Measurements from ENCODE around the gene MYH14. TPM values are rescaled to one million over a fixed set of nuclear protein-coding genes. Genes with fewer than 3 reads are reported as not detected.
A peak's percentile ranks its signal among the peaks of the same experiment; 100 is the strongest.

MYH14 gene
- total and polyA plus RNA-seq, 3 experiments from 2014 or later = not detected

DNA sequence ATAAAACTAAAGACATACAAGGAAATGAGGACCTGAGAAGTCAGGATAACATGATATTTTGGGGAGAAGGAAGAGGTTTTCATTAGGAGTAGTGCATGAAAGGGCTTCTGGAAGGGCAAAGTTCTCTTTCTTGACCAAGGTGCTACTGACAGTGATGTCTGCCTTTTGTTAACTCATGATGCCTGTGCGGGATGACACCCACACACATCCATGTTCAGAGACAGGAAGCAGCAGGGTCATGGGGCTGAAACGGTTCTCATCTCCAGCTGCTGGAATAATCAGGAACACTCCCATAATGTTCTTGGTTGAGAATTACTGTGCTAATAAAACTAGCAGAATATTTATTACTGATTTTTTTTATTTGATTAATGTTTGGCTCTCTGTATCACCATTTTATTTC, 96.6 kb downstream of the MYH14 start:
- Histone ChIP-seq H3K4me3 (ENCODE audit: low read length) (no peak overlapping the region), H3K4me1 (ENCODE audit: insufficient read depth, low read length) (no peaks in the 10 kb centered on the region), H3K9me3 (ENCODE audit: low read length) (no peaks in the 10 kb centered on the region), H3K36me3 (ENCODE audit: insufficient read depth, low read length) (no peaks in the 10 kb centered on the region), H3K27ac (ENCODE audit: low read depth, low read length) (no peak overlapping the region), H3K27me3 (ENCODE audit: insufficient read depth, low read length, poor library complexity, severe bottlenecking) (no peaks in the 10 kb centered on the region)
- Mint-ChIP-seq H3K27ac (no peak overlapping the region), H3K36me3 (peaks cover 0 to 4% (median 0%) of the 10 kb centered on the region in 3 donors), H3K4me1 (no peaks in the 10 kb centered on the region), H3K4me3 (no peak overlapping the region), H3K9me3 (peaks cover 3 to 13% (median 4%) of the 10 kb centered on the region in 5 donors), H3K27me3 (peaks cover 8 to 47% of the 10 kb centered on the region in 2 donors)
- ChIA-PET POLR2A (no interaction called here), CTCF (no interaction called here)
- DNase-seq = no peak

DNA sequence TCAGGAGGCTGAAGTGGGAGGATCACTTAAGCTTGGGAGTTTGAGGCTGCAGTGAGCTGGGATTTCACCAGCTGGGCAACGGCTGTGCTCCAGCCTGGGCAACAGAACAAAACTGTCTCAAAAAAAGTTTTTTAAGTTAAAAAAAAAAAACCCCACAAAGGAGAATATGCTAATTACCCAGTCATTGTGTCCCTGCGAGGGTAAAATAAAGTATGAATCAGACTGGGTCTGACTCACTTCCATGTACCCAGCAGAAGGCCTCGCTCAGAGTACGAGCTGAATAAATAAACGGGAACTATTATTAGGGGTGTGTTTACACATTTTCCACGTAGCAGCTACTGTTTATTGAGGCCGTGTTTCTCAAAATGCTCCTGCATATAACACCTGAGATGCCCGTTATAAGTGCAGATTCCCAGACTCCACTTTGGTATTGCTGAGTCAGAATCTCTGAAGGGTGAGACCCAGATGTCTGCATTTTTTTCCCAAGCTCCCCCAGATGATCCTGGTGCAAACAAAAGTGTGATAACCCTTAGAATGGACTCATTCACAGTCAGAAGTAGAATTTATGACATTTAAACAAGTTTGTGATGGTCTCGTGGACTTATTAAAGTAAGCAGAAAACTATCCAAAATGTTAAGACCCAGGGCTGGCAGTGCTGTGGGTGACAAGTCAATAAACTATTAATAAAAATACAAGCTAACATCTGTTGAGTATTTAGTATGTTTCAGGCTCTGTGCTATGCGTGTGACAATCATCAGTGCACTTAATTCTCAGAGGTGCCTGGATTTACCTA, 97.6 kb downstream of the MYH14 start:
- POLR2A ChIA-PET = no interaction called here
- H3K4me3 Mint-ChIP-seq = no peak overlapping the region
- H3K4me1 ChIP-seq (ENCODE audit: insufficient read depth, low read length) = no peaks in the 10 kb centered on the region
- peaks cover 3 to 11% (median 4%) of the 10 kb centered on the region in 5 donors for H3K9me3 Mint-ChIP-seq
- H3K9me3 ChIP-seq (ENCODE audit: low read length) = no peaks in the 10 kb centered on the region
- H3K4me1 Mint-ChIP-seq = no peaks in the 10 kb centered on the region
- CTCF ChIA-PET = no interaction called here
- peaks cover 0 to 4% (median 0%) of the 10 kb centered on the region in 3 donors for H3K36me3 Mint-ChIP-seq
- no peak overlapping the region for H3K27ac ChIP-seq (ENCODE audit: low read depth, low read length)
- peaks cover 9 to 52% of the 10 kb centered on the region in 2 donors for H3K27me3 Mint-ChIP-seq
- no peak overlapping the region for H3K27ac Mint-ChIP-seq
- no peaks in the 10 kb centered on the region for H3K27me3 ChIP-seq (ENCODE audit: insufficient read depth, low read length, poor library complexity, severe bottlenecking)
- no peaks in the 10 kb centered on the region for H3K36me3 ChIP-seq (ENCODE audit: insufficient read depth, low read length)
- DNase-seq = no peak
- no peak overlapping the region for H3K4me3 ChIP-seq (ENCODE audit: low read length)

DNA sequence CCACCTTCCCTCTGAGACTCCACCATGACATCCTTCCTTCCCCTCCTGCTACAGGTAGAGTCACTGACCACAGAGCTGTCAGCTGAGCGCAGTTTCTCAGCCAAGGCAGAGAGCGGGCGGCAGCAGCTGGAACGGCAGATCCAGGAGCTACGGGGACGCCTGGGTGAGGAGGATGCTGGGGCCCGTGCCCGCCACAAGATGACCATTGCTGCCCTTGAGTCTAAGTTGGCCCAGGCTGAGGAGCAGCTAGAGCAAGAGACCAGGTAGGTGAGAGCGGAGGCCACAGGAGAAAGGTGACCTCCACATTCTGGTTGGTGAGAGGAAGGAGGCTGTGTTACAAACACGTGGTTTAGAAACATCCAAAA, 98.2 kb downstream of the MYH14 start:
- POLR2A ChIA-PET = no interaction called here

DNA sequence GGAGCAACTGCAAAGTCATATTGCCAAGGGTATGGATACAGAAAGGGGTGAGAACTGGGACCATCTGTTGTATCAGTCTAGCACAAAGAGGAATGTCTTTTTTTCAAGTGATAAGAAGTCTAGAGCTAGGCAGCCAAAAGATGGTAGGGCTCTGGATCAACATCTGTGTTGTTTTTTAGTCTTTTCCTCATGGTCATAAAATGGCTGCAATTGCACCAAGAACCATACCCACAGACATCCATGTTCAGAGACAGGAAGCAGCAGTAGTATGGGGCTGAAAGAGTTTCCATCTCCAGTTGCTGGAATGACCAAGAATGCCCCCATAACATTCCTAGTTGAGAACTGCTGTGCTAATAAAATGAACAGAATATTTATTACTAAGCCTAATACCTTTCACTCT, 100.1 kb downstream of the MYH14 start:
- Mint-ChIP-seq H3K27me3 (peaks cover 10 to 56% of the 10 kb centered on the region in 2 donors), H3K4me1 (no peaks in the 10 kb centered on the region), H3K4me3 (no peak overlapping the region), H3K9me3 (peaks cover 3 to 11% (median 4%) of the 10 kb centered on the region in 5 donors), H3K27ac (no peak overlapping the region), H3K36me3 (peaks cover 0 to 4% (median 0%) of the 10 kb centered on the region in 3 donors)
- no peak overlapping the region for H3K27ac ChIP-seq (ENCODE audit: low read depth, low read length)
- no peak for DNase-seq
- ChIA-PET CTCF (no interaction called here), POLR2A (no interaction called here)
- H3K9me3 ChIP-seq (ENCODE audit: low read length) = no peaks in the 10 kb centered on the region
- no peak overlapping the region for H3K4me3 ChIP-seq (ENCODE audit: low read length)
- no peaks in the 10 kb centered on the region for H3K36me3 ChIP-seq (ENCODE audit: insufficient read depth, low read length)
- H3K4me1 ChIP-seq (ENCODE audit: insufficient read depth, low read length) = no peaks in the 10 kb centered on the region
- H3K27me3 ChIP-seq (ENCODE audit: insufficient read depth, low read length, poor library complexity, severe bottlenecking) = no peaks in the 10 kb centered on the region

More for the DNA sequence above, 98.2 kb downstream of the MYH14 start:
- Histone ChIP-seq H3K9me3 (ENCODE audit: low read length) (no peaks in the 10 kb centered on the region), H3K4me1 (ENCODE audit: insufficient read depth, low read length) (no peaks in the 10 kb centered on the region), H3K27me3 (ENCODE audit: insufficient read depth, low read length, poor library complexity, severe bottlenecking) (no peaks in the 10 kb centered on the region), H3K36me3 (ENCODE audit: insufficient read depth, low read length) (no peaks in the 10 kb centered on the region), H3K4me3 (ENCODE audit: low read length) (no peak overlapping the region), H3K27ac (ENCODE audit: low read depth, low read length) (no peak overlapping the region)
- no peak for DNase-seq
- peaks cover 9 to 53% of the 10 kb centered on the region in 2 donors for H3K27me3 Mint-ChIP-seq
- H3K4me3 Mint-ChIP-seq = no peak overlapping the region
- H3K27ac Mint-ChIP-seq = peak overlapping the region in 1 of 8 donors; percentile 72
- CTCF ChIA-PET = no interaction called here
- peaks cover 0 to 4% (median 0%) of the 10 kb centered on the region in 3 donors for H3K36me3 Mint-ChIP-seq
- no peaks in the 10 kb centered on the region for H3K4me1 Mint-ChIP-seq
- H3K9me3 Mint-ChIP-seq = peaks cover 3 to 11% (median 4%) of the 10 kb centered on the region in 5 donors

DNA sequence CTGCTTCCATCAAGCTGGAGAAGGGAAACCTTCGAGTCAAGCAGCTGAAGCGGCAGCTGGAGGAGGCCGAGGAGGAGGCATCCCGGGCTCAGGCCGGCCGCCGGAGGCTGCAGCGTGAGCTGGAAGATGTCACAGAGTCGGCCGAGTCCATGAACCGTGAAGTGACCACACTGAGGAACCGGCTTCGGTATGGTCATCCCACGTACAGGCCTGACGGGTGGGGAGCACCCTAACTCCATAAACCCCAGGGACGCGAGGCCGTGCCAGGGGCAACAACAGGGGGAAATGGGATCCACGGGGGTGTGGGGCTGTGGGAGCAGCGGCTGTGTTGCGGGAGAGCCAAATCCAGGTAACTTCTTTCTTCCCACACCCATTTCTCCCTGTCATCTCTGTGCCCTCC, 105.6 kb downstream of the MYH14 start:
- ChIA-PET CTCF (no interaction called here), POLR2A (no interaction called here)
- H3K4me3 ChIP-seq (ENCODE audit: low read length) = no peak overlapping the region
- Mint-ChIP-seq H3K27me3 (peaks cover 39 to 67% of the 10 kb centered on the region in 2 donors), H3K4me3 (no peak overlapping the region), H3K4me1 (no peaks in the 10 kb centered on the region), H3K9me3 (peaks cover 0 to 3% (median 0%) of the 10 kb centered on the region in 5 donors), H3K27ac (no peak overlapping the region), H3K36me3 (peaks cover 0 to under 1% (median 0%) of the 10 kb centered on the region in 3 donors)
- H3K27me3 ChIP-seq (ENCODE audit: insufficient read depth, low read length, poor library complexity, severe bottlenecking) = peaks cover 28% of the 10 kb centered on the region
- DNase-seq = no peak
- H3K4me1 ChIP-seq (ENCODE audit: insufficient read depth, low read length) = no peaks in the 10 kb centered on the region
- H3K27ac ChIP-seq (ENCODE audit: low read depth, low read length) = no peak overlapping the region
- no peaks in the 10 kb centered on the region for H3K36me3 ChIP-seq (ENCODE audit: insufficient read depth, low read length)
- H3K9me3 ChIP-seq (ENCODE audit: low read length) = no peaks in the 10 kb centered on the region

DNA sequence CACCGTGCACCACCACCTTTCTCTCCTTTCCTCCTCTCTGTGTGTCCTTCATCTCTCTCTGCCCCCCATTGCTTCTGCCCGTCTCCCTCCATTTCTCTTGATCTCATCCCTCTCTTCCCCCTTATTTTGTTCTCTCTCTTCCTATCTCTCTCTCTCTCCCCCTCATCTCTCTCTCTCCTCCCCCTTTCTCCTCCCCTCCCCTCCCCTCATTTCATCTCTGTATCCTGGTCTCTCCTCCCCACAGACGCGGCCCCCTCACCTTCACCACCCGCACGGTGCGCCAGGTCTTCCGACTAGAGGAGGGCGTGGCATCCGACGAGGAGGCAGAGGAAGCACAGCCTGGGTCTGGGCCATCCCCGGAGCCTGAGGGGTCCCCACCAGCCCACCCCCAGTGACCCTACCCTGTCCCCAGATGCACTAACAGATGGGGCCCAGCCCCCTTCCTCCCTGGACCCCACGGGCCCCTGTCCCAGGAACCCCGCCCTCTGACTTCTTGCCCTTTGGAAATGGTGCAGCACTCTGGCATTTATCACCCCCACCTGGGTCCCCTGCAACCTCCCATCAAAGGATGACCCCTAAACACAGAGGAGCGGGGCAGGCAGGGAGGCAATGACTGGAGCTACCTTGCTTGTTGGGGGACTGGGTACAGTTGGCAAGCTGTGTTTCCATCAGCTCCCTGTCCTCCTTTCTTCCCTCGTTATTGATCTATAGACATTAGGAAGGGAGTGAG, 106.1 kb downstream of the MYH14 start:
- ChIA-PET CTCF (no interaction called here), POLR2A (no interaction called here)

DNA sequence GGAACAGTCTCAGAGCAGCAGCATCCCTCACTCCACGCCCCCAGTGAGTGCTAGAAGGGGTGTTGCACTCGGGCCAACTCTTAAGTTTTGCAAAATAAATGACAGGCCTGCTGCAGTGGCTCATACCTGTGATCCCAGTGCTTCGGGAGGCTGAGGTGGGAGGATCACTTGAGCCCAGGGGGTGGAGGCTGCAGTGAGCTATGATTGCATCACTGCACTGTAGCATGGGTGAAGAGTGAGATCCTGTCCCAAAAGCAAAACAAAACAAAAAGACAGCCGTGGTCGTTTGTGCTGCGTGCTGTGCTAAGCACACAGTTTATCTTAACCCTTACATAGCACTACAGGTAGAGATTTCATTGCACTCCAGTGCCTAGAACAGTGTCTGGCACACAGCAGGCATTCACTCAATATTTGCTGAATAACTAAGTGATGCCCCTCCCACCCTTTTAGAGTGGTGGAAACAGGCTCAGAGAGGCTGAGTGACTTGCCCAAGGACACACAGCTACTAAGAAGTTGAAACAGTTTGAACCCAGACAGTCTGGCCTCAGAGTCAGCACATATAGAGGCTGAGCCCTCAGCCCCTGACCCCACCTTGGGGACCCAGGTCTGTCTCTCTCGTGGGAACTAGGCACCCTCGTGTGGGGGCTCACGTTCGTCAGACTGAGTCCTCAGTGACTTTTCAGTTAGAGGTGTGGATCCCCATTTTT, 107.5 kb downstream of the MYH14 start:
- Histone ChIP-seq H3K4me1 (ENCODE audit: insufficient read depth, low read length) (peaks cover 3% of the 10 kb centered on the region), H3K27me3 (ENCODE audit: insufficient read depth, low read length, poor library complexity, severe bottlenecking) (peaks cover 28% of the 10 kb centered on the region), H3K4me3 (ENCODE audit: low read length) (no peak overlapping the region), H3K27ac (ENCODE audit: low read depth, low read length) (no peak overlapping the region), H3K9me3 (ENCODE audit: low read length) (no peaks in the 10 kb centered on the region), H3K36me3 (ENCODE audit: insufficient read depth, low read length) (no peaks in the 10 kb centered on the region)
- POLR2A ChIA-PET = no interaction called here
- peaks cover 3 to 10% (median 8%) of the 10 kb centered on the region in 3 donors for H3K4me1 Mint-ChIP-seq
- H3K36me3 Mint-ChIP-seq = no peaks in the 10 kb centered on the region
- H3K27ac Mint-ChIP-seq = no peak overlapping the region
- DNase-seq = no peak
- H3K9me3 Mint-ChIP-seq = peaks cover 0 to 3% (median 0%) of the 10 kb centered on the region in 5 donors
- CTCF ChIA-PET = no interaction called here
- no peak overlapping the region for H3K4me3 Mint-ChIP-seq
- H3K27me3 Mint-ChIP-seq = peaks cover 42 to 69% of the 10 kb centered on the region in 2 donors

More for the DNA sequence above, 106.1 kb downstream of the MYH14 start:
- Mint-ChIP-seq H3K4me3 (no peak overlapping the region), H3K36me3 (no peaks in the 10 kb centered on the region), H3K27ac (no peak overlapping the region), H3K27me3 (peaks cover 40 to 69% of the 10 kb centered on the region in 2 donors), H3K9me3 (peaks cover 0 to 3% (median 0%) of the 10 kb centered on the region in 5 donors), H3K4me1 (peaks cover 0 to 3% (median 0%) of the 10 kb centered on the region in 3 donors)
- H3K4me3 ChIP-seq (ENCODE audit: low read length) = no peak overlapping the region
- H3K9me3 ChIP-seq (ENCODE audit: low read length) = no peaks in the 10 kb centered on the region
- H3K36me3 ChIP-seq (ENCODE audit: insufficient read depth, low read length) = no peaks in the 10 kb centered on the region
- H3K27ac ChIP-seq (ENCODE audit: low read depth, low read length) = no peak overlapping the region
- peaks cover 28% of the 10 kb centered on the region for H3K27me3 ChIP-seq (ENCODE audit: insufficient read depth, low read length, poor library complexity, severe bottlenecking)
- H3K4me1 ChIP-seq (ENCODE audit: insufficient read depth, low read length) = no peaks in the 10 kb centered on the region
- DNase-seq = no peak
